Measurements from ENCODE around the gene AKT1S1.
A peak's percentile ranks its signal among the peaks of the same experiment; 100 is the strongest.

AKT1S1 gene

DNA sequence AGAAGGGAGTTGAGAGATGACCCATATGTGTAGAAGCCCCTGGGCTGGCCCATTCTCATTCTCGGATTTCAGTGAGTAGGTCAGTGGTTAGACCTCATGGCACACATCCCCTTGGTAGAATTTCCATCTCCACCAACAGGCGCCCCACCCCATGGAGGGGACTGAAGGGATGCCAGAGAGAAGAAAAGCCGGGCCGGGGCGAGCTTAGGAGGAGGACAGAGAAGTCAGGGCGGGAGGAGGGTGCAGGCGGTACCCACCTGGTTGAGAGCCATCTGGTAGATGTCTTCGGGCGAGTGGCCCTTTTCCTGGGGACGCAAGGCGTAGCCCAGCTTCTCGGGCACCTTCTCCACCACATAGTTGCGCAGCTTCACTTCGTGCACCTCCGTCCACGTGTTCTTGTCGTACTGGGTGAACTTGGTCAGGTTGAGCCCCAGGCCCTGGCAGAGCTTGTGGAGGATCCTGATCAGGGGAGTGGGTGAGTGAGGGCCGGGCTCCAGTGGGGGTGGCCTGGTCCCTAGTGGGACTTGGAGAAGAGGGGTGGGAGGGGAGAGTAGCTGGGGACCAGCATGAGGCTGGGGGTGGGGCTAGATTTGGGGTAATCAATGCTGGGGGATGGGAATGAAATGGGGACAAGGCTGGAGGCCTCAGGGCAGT is 17.0 kb upstream of the AKT1S1 start:
- no peak for TF ChIP-seq POLR2A (IDR thresholded peaks at IDR 0.05; ENCODE audit: low read depth, low read length)
- no peak for TF ChIP-seq TAF1 (IDR thresholded peaks at IDR 0.05; ENCODE audit: low read depth, low read length)
- TF ChIP-seq PAX5 (IDR thresholded peaks at IDR 0.05; ENCODE audit: insufficient read depth, low read length, severe bottlenecking): no peak
- DNase-seq (ENCODE audit: insufficient read length, low spot score) (no peak), FAIRE-seq (no peak)

DNA sequence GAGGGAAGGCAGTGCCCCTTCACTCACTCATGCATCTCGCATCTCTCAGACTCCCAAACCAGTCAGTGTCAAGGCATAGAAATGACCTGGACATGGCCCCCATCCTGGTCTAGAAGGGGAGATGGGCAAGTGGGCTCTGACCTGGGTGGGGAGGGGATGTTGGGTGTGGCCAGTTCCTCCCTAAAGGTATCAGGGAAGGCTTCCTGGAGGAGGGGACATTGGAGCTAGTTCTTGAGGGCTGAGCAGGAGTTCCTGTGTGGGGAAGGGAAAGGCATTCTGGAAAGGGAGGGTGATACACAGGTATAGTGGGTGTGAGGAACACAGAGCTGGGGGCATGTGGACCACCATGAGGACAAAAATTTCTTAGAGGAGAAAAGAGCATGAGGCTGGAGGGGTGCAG is 15.6 kb upstream of the AKT1S1 start:
- FAIRE-seq (no peak), DNase-seq (ENCODE audit: insufficient read length, low spot score) (no peak)
- TF ChIP-seq SPI1 (IDR thresholded peaks at IDR 0.05; ENCODE audit: low read depth, low read length) (no peak), POLR2A (IDR thresholded peaks at IDR 0.05; ENCODE audit: low read depth, low read length) (no peak), PAX5 (IDR thresholded peaks at IDR 0.05; ENCODE audit: insufficient read depth, low read length, severe bottlenecking) (no peak), TAF1 (IDR thresholded peaks at IDR 0.05; ENCODE audit: low read depth, low read length) (no peak), POU2F2 (IDR thresholded peaks at IDR 0.05; ENCODE audit: low read depth, low read length) (no peak), POLR2AphosphoS5 (IDR thresholded peaks at IDR 0.05; ENCODE audit: low read depth, low read length) (no peak)

DNA sequence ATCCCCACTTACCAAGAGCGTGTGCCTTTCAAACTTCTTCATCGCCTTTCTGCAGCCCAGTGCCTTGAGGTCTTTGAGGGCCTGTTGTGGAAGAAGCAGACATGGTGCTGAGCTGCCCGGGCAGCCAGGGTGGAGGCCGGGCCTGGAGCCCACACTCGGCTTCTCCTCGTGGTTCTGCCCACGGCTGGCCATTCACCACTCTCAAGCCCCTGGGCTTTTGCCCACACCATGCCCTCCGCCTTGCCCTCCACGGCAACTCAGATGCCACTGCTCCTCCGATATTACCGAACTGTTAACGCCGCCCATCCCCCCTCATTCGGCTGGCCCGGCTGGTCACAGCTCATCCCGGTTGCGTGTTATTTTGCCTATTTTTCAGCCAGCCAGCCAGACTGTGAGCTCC is 14.2 kb upstream of the AKT1S1 start:
- FAIRE-seq: no peak

DNA sequence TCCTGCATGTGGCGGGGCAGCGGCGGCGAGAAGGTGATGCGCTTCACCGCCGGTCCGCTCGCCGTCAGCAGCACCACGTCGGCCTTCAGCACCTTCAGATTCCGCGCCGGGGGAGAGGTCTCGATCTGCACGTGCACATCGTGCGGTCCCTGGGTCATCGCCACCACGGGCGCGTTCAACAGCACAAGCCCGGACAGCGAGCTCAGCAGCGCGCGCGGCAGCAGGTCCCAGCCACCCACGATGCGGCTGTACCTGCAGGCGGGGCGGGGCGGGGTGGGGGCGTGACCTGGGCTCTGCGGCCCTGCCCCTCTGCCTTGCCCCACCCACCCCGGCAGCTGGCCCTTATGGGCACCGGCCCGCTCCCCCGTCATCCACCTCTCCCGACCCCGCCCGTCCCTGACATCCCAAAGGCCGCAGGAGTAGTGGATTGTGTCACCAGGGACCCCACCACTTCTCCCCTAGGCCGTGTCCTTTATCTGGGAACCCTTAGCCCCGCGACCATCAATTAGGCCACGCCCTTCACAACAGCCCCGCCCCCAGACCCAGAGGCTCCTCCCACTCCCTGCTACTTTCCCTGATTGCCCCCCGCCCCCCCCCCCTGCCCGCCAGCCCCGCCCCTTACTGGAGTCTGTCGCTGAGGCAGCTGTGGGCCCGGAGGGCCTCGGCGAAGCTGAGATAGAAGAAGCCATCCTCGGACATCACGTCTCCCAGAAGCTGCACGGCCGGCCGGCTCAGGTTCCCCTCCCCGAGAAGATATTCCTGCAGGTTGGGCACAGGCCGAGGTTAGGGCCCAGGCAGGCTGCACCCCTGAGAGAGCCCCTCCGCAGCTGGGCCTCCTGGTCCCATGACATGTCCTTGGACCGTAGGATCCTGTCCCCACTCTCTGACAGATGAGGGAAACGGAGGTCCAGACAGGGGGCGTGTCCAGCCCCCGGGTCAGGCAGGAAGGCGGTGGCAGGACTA is 13.5 kb upstream of the AKT1S1 start:
- no peak for FAIRE-seq
- peak; percentile 80 for DNase-seq (ENCODE audit: insufficient read length, low spot score)

More for the DNA sequence above, 14.2 kb upstream of the AKT1S1 start:
- DNase-seq (ENCODE audit: insufficient read length, low spot score): no peak
- TF ChIP-seq POLR2A (IDR thresholded peaks at IDR 0.05; ENCODE audit: low read depth, low read length) (no peak), POU2F2 (IDR thresholded peaks at IDR 0.05; ENCODE audit: low read depth, low read length) (no peak), PAX5 (IDR thresholded peaks at IDR 0.05; ENCODE audit: insufficient read depth, low read length, severe bottlenecking) (no peak), SPI1 (IDR thresholded peaks at IDR 0.05; ENCODE audit: low read depth, low read length) (no peak), TAF1 (IDR thresholded peaks at IDR 0.05; ENCODE audit: low read depth, low read length) (no peak), POLR2AphosphoS5 (IDR thresholded peaks at IDR 0.05; ENCODE audit: low read depth, low read length) (no peak)

DNA sequence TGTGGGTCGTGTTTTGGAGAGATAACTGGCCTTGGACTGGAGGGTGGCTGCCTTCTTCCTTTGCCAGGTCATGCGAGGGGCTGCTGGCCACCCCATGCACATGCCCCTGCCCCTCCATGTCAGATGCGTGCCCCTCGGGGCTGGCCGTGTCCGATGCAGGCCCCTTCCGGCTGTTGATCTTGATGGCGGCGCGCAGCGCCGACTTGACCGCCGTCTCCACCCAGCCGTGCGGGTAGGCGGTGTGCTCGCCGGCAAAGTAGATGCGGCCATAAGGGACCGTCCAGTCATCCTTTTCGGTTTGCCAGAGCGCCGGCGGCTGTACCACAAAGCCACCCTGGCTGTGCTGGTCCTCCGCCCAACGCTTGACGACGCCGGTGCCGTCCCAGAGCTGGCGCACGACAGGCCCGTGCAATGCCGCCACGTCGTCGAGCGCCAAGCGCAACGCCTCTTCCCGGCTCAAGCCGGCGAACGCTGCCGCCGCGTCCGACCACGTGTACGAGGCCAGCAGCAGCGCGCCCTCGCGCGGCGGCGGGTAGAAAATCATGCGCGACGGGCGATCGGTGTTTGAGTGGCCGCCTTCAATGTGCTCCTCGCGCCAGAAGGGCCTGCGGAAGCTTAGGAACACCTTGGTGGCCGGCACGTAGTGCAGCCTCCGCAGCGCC is 12.7 kb upstream of the AKT1S1 start:
- peak; percentile 59 for DNase-seq (ENCODE audit: insufficient read length, low spot score)
- peak; percentile 96 for FAIRE-seq
- no peak for TF ChIP-seq PAX5 (IDR thresholded peaks at IDR 0.05; ENCODE audit: insufficient read depth, low read length, severe bottlenecking)
- no peak for TF ChIP-seq POLR2AphosphoS5 (IDR thresholded peaks at IDR 0.05; ENCODE audit: low read depth, low read length)
- no peak for TF ChIP-seq SPI1 (IDR thresholded peaks at IDR 0.05; ENCODE audit: low read depth, low read length)
- no peak for TF ChIP-seq TAF1 (IDR thresholded peaks at IDR 0.05; ENCODE audit: low read depth, low read length)

More for the DNA sequence above, 13.5 kb upstream of the AKT1S1 start:
- TF ChIP-seq POU2F2 (IDR thresholded peaks at IDR 0.05; ENCODE audit: low read depth, low read length): no peak
- no peak for TF ChIP-seq SPI1 (IDR thresholded peaks at IDR 0.05; ENCODE audit: low read depth, low read length)
- no peak for TF ChIP-seq PAX5 (IDR thresholded peaks at IDR 0.05; ENCODE audit: insufficient read depth, low read length, severe bottlenecking)
- TF ChIP-seq TAF1 (IDR thresholded peaks at IDR 0.05; ENCODE audit: low read depth, low read length): no peak
- TF ChIP-seq POLR2A (IDR thresholded peaks at IDR 0.05; ENCODE audit: low read depth, low read length): no peak
- no peak for TF ChIP-seq POLR2AphosphoS5 (IDR thresholded peaks at IDR 0.05; ENCODE audit: low read depth, low read length)

DNA sequence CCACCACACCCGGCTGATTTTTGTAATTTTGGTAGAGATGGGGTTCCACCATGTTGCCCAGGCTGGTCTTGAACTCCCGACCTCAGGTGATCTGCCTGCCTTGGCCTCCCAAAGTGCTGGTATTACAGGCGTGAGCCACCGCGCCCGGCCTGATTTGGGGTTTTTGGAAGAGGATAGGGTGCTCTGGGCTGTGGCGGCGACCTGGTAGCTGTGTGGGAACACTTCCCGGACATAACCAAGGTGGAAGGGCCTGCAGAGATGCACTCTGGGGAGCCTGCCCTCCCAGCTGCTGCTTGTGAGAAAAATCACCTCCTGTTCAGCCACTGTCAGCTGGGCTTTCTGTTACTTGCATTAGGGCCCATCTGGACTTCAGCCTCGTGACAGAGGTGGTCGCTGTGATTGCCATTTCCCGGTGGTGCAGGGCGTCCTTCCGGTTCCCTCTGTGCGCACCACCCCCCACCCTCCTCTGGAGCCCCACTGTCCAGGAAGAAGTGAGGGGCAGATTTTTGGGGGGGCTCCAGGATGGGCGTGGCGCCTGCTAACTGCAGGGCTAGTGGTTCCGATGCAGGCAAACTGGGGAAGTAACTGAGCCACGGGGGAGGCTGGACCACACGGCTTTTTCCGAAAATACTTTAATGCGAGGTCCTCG is 12.0 kb upstream of the AKT1S1 start:
- no peak for DNase-seq (ENCODE audit: insufficient read length, low spot score)
- TF ChIP-seq POLR2AphosphoS5 (IDR thresholded peaks at IDR 0.05; ENCODE audit: low read depth, low read length) (no peak), POLR2A (IDR thresholded peaks at IDR 0.05; ENCODE audit: low read depth, low read length) (no peak), PAX5 (IDR thresholded peaks at IDR 0.05; ENCODE audit: insufficient read depth, low read length, severe bottlenecking) (no peak), SPI1 (IDR thresholded peaks at IDR 0.05; ENCODE audit: low read depth, low read length) (no peak), TAF1 (IDR thresholded peaks at IDR 0.05; ENCODE audit: low read depth, low read length) (no peak), POU2F2 (IDR thresholded peaks at IDR 0.05; ENCODE audit: low read depth, low read length) (no peak)
- no peak for FAIRE-seq

DNA sequence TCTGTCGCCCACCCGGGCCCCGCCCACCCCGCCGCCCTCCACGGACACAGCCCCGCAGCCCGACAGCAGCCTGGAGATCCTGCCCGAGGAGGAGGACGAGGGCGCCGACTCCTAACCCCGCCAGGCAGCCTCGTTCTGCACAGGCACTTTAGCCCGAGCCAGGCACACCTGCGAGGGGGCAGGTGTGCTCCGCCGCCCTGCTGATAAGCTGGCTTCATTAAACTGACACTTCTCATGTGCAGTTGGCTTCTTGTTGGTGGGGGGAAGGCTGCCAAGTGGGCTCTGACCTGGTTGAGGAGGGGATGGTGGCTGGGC is 11.3 kb upstream of the AKT1S1 start:
- no peak for TF ChIP-seq POLR2A (IDR thresholded peaks at IDR 0.05; ENCODE audit: low read depth, low read length)
- no peak for TF ChIP-seq TAF1 (IDR thresholded peaks at IDR 0.05; ENCODE audit: low read depth, low read length)
- TF ChIP-seq SPI1 (IDR thresholded peaks at IDR 0.05; ENCODE audit: low read depth, low read length): no peak
- TF ChIP-seq POU2F2 (IDR thresholded peaks at IDR 0.05; ENCODE audit: low read depth, low read length): no peak
- TF ChIP-seq PAX5 (IDR thresholded peaks at IDR 0.05; ENCODE audit: insufficient read depth, low read length, severe bottlenecking): no peak
- no peak for TF ChIP-seq POLR2AphosphoS5 (IDR thresholded peaks at IDR 0.05; ENCODE audit: low read depth, low read length)
- DNase-seq (ENCODE audit: insufficient read length, low spot score) (no peak), FAIRE-seq (no peak)

DNA sequence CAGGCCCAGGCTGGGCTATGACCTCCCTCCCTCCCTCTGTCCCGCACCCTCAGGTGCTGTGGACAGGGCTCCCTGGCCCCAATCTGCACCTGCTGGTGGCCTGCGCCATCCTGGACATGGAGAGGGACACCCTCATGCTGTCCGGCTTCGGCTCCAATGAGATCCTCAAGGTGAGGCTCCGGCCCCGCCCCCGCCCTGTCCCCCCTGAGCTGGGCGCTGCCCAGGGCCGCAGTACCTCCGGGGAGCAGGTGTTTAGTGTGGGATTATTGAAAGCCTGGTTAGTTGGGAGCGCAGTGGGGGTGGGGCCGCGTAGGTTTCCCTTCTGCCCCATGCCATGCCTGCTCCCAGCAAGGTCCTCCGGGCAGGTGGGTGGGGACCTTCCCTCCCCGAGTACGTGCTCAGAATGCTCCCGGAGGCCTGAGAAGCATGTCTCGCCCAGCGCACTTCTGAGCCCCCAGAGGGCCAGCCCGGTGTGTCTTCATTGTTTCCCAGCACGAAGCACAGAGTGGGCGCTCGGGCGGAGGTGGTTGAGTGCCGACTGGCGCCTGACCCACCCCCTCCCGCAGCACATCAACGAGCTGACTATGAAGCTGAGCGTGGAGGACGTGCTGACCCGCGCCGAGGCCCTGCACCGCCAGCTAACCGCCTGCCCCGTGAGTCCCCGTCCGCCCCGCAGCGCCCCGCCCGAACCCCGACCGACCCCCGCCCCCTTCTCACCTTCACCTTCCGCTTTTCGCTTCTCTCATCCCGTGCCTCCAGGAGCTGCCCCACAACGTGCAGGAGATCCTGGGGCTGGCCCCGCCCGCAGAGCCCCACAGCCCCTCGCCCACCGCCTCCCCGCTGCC is 10.7 kb upstream of the AKT1S1 start:
- FAIRE-seq: no peak
- no peak for DNase-seq (ENCODE audit: insufficient read length, low spot score)
- TF ChIP-seq POLR2A (IDR thresholded peaks at IDR 0.05; ENCODE audit: low read depth, low read length) (no peak), POLR2AphosphoS5 (IDR thresholded peaks at IDR 0.05; ENCODE audit: low read depth, low read length) (0 out of 2 replicates have a peak, but pooled peaks have one; percentile 39)

Data from GM12891 (cell line).